ENCODE data around the gene MAPT.
A peak's percentile ranks its signal among the peaks of the same experiment; 100 is the strongest.
"Not testable (repeated sequence)": the region's sequence is repeated elsewhere in the genome, so short reads cannot be mapped to it uniquely, and the experiment has no call there.

The MAPT gene

DNA sequence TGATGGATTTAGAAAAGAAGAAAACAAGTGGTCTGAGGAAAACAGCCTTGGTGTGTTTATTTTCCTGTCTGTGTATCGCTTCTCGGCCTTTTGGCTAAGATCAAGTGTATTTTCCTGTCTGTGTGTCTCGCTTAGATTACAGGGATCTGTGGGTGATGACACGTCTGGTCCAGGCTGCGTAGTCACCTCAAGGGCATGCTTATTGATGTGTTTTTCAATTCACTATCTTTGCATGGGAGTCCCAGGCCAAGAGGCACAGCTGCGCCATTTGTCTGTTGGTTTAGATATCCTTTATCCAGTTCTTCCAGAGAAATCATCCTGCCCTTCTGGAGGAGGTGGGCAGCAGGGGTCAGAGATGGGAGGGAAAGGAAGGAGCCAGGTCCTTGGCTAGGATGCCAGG lies 57.6 kb downstream of the MAPT start:
- no peak for DNase-seq (ENCODE audit: low spot score)

DNA sequence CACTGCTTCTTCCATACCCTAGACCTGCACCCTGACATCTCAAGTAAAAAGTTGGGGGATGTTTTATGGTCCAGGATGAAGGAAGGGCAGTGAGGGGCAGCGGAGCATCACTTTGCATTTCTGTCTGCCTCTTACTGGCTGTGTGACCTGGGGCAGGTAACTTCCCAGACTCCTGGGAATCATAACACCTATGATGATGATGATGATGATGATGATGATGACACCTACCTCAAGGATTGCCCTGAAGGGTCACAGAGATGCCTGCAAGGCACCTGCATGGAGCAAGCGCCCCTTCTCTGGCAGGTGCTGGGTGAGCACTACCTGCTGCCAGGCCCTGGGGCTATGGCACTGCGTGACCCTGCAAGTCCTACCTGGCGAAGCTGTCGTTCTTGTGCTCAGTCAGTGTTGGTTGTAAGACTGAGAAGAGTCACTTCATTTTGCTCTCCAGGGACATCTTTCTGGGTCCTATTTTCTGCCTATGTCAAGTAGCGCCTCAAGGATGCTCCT lies 58.5 kb downstream of the MAPT start:
- DNase-seq (ENCODE audit: low spot score): no peak

GRCh38 chr17:45953561-45953960 lies 59.2 kb downstream of the MAPT start:
- no peak for DNase-seq (ENCODE audit: low spot score)

- DNase-seq (ENCODE audit: low spot score): no peak
Measured at GRCh38 chr17:45954914-45955313, 60.6 kb downstream of the MAPT start.

GRCh38 chr17:45955326-45955725 lies 61.0 kb downstream of the MAPT start:
- DNase-seq (ENCODE audit: low spot score): no peak

GRCh38 chr17:45956090-45956489 lies 61.7 kb downstream of the MAPT start:
- no peak for DNase-seq (ENCODE audit: low spot score)

DNA sequence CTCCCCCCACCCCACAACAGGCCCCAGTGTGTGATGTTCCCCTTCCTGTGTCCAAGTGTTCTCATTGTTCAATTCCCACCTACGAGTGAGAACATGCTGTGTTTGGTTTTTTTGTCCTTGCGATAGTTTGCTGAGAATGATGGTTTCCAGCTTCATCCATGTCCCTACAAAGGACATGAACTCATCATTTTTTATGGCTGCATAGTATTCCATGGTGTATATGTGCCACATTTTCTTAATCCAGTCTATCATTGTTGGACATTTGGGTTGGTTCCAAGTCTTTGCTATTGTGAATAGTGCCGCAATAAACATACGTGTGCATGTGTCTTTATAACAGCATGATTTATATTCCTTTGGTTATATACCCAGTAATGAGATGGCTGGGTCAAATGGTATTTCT lies 62.4 kb downstream of the MAPT start:
- DNase-seq (ENCODE audit: low spot score): not testable (repeated sequence)

GRCh38 chr17:45958307-45958706 lies 64.0 kb downstream of the MAPT start:
- no peak for DNase-seq (ENCODE audit: low spot score)

DNA sequence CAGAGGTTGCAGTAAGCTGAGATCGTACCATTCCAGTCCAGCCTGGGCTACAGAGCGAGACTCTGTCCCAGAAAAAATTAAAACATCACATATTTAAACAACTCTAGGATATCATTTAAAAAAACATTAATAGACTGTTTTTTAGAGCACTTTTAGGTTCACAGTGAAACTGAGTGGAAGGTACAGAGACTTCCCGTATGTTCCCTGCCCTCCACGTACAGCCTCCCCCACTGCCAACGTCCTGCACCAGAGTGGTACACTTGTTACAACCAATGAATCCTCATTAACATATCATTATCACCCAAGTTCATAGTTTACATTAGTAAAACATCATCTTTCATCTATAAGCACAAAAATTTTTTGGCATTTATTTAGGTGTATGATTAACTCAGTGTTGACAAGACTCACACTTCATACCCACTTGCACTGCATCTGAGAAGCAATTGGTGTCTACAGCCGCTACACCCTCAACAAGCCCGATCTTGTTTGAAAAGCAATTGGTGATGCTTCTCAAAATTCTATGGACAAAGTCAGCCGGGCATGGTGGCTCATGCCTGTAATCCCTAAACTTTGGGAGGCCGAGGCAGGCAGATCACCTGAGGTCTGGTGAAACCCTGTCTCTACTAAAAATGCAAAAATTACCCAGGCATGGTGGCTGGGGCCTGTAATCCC lies 64.8 kb downstream of the MAPT start:
- no peak for DNase-seq (ENCODE audit: low spot score)

GRCh38 chr17:45960311-45960710 lies 66.0 kb downstream of the MAPT start:
- no peak for DNase-seq (ENCODE audit: low spot score)

DNA sequence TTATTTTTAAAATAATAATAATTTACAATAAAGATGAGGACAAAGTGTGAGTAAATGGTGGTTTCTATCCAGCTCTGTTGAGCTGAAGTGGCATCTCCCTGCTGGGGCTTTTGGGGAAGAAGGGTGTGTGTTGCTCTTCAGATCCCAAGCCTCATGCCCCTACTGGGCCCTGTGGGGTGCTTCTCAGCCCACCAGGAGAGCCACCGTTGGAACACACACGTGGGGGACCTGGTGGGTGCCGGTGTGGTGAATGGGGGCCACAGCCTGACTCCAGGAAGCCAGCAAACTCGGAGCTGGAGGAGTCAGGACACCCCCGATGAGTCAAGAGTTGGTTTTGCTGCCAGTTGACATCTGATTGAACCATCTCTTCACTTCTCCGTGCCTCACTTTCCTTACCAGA lies 66.9 kb downstream of the MAPT start:
- no peak for DNase-seq (ENCODE audit: low spot score)

GRCh38 chr17:45962221-45962972 lies 68.0 kb downstream of the MAPT start:
- DNase-seq (ENCODE audit: low spot score): no peak

DNA sequence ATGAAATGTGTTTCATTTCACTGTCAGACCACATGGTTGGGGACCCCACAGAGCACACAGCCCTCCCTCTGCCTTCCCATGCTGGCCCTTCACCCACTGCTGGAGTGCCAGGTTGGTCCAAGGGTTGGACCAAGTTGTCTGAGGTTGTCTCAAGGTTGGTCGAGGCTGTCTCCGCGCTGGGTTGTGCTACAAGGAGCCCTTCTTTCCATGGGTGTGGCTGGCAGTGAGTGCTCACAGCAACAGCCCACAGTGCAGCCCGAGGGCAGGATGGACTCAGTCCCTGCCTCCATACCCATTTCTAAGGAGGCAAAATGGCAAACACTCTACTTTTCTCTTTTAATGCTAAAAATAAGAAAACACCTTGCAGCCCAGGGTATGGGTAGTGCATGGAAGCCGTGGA lies 68.9 kb downstream of the MAPT start:
- no peak for DNase-seq (ENCODE audit: low spot score)

DNA sequence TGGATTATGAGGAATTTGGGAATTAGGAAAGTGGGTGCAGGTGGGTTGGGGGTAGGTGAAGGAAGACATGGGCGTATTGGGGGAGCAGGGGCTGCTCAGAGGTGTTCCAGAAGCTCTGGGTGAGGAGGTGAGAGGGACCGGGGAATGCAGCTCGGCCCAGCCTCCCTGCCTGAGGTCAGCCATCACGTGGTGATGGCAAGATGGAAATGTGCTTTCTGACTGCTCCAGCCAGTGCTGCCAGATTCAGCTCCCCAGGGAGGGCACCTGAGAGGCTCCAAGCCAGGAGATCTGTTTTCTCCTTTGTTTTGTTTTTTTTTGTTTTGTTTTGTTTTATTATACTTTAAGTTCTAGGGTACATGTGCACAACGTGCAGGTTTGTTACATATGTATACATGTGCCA lies 69.5 kb downstream of the MAPT start:
- DNase-seq (ENCODE audit: low spot score): peak; percentile 42

DNA sequence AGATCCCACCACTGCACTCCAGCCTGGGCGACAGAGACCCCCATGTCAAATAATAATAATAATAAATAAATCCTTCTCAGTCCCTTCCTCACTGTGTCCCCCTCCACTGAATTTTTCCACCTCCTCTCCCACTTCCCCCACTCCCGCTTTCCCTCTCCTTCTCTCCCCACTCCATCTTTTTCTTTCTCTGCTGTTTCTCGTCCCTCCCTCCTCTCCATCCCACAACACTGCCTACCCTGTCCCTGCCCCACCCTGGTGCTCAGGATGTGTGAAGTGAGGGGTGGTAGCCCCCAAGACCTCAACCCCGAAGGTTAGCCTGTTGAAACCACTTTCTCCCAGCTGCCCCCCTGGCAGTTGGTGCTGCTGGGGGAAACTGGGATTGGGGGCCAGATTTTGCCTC lies 70.3 kb downstream of the MAPT start:
- no peak for DNase-seq (ENCODE audit: low spot score)

DNA sequence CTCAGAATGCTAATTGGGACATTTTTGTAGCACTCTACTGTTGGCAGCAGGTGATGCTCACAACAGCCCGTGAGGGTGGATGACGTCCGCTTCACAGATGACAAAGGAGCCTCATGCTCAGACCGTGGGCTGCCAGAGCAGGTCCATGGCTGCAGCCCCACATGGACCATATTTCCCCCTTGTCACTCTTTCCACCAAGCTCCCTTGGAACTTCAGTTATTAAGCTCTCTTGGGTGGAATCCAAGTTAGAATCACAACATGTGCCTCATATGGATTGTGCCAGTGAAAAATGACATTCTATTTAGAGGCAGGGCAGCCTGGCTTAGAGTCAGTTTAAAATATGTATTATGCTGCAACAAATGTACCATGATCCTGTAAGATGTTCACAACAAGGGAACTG lies 71.5 kb downstream of the MAPT start:
- DNase-seq (ENCODE audit: low spot score): no peak

- DNase-seq (ENCODE audit: low spot score): no peak
Measured at GRCh38 chr17:45966606-45967280, 72.4 kb downstream of the MAPT start.

DNA sequence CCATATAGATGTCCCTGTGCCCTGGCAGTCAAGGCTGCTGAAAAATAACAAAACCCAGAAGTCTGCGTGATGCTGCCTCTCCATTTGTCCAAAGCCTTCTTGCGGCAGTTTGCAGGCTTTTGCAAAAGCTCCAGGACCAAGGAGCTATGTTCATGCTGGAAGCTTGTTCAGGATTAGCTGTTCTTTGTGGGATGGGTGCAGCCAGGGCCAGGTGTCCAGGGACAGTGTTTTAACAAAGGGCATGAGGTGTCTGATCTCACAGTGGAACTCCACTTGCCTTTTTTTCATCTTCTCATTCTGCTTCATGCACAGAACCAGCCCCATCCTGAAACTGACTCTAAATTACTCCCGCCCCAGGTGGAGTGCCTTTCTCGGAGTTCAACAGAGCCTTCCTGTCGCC lies 73.0 kb downstream of the MAPT start:
- no peak for DNase-seq (ENCODE audit: low spot score)

DNA sequence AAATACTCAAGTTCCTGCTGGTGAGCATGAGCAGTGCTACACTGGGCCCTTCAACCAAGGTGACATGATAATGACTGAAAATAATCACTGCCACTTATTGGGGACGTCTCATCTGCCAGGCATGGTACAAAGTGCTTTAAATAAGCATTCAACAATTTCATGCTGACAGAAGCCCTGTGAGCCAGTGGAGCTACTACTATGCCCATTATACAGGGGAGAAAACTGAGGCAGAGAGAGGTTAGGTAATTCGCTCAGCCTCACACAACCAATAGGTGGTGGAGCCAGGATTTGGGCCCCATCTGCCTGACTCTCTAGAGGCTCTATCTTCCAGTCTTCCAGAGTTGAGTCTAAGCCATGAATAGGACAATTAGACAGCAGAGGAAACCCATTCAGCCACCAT lies 74.4 kb downstream of the MAPT start:
- no peak for DNase-seq (ENCODE audit: low spot score)

- no peak for DNase-seq (ENCODE audit: low spot score)
Measured at GRCh38 chr17:45969726-45970125, 75.4 kb downstream of the MAPT start.

DNA sequence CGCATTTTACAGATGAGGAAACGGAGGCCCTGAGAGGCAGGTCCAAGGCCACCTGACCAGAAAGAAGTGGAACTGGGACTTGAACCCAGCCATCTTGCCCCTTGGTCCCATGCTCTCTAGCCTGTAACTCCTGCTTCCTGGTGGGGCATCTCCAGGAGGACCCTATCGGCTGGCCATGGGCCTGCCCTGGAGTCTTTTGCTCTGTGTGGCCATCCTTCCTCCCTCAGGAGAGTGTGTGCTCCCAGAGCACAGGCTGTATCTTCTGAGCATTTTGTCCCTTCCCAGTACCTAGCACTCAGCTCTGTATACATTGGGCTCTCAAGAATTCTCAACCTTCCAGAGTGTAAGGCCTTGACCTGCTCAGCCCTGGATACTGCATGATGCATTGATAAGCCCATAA lies 76.3 kb downstream of the MAPT start:
- DNase-seq (ENCODE audit: low spot score): no peak

DNA sequence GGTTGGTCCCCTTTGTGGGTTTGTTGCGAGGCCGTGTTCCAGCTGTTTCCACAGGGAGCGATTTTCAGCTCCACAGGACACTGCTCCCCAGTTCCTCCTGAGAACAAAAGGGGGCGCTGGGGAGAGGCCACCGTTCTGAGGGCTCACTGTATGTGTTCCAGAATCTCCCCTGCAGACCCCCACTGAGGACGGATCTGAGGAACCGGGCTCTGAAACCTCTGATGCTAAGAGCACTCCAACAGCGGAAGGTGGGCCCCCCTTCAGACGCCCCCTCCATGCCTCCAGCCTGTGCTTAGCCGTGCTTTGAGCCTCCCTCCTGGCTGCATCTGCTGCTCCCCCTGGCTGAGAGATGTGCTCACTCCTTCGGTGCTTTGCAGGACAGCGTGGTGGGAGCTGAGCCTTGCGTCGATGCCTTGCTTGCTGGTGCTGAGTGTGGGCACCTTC lies 77.4 kb downstream of the MAPT start:
- DNase-seq (ENCODE audit: low spot score): no peak

DNA sequence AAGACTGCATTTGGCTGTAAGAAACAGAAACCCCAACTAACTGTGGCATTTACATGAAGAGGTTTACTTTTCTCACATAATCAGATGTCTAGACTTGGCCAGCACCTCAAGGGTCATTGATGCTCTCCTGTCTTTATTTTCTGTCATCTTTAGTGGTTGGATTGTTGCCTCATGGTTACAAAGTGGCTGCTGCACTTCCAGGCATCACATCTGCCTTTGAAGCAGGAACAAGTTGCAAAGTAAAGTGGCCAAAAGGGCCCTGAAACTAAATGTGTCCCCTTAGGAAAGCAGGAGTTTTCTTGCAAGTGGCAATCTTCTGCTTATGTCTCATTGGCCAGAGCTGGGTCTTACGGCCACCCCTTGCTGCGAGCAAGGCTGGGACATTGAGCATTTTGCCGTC lies 78.2 kb downstream of the MAPT start:
- no peak for DNase-seq (ENCODE audit: low spot score)
